Heart left ventricle (tissue), 16 donors: ENCODE results near the gene PNLIPRP3. TPM values are rescaled to one million over a fixed set of nuclear protein-coding genes. Genes with fewer than 3 reads are reported as not detected.

Experiments
- ATAC-seq, 4 donors: fragments of 200-7000 bp; cut with Tn5 transposase; one replicate each; pipeline ENCODE4 v1.9.1; 2020 to 2022; ENCODE audit warnings: moderate library complexity in 4 of 4, mild to moderate bottlenecking in 3 of 4, moderate number of reproducible peaks in 1 of 4
- DNase-seq, 5 donors: peaks; one replicate each; pipeline ENCODE4 v3.0.0-alpha.2; 2020
- H3K27ac ChIP-seq, 12 donors: fragments of 200-600 bp; sonication (generic) in 4 of 12; one replicate each; pipeline versions ENCODE4 v1.5.0 to v1.8.0; 2016 to 2022; ENCODE audit warnings: mild to moderate bottlenecking in 2 of 12
- H3K27me3 ChIP-seq, 9 donors: fragments of 200-600 bp; sonication (generic) in 2 of 9; one replicate each; pipeline versions ENCODE4 v1.5.1 to v1.8.0; 2016 to 2022; ENCODE audit warnings: mild to moderate bottlenecking in 3 of 9
- H3K36me3 ChIP-seq, 9 donors: fragments of 200-600 bp; sonication (generic) in 2 of 9; one replicate each; pipeline versions ENCODE4 v1.5.0 to v1.8.0; 2018 to 2022; ENCODE audit warnings: mild to moderate bottlenecking in 2 of 9
- H3K4me1 ChIP-seq, 12 donors: fragments of 200-600 bp; sonication (generic) in 4 of 12; one replicate each; pipeline versions ENCODE4 v1.5.0 to v1.8.0; 2016 to 2022; ENCODE audit warnings: mild to moderate bottlenecking in 3 of 12
- H3K4me3 ChIP-seq, 12 donors: fragments of 200-600 bp; sonication (generic) in 4 of 12; one replicate each; pipeline versions ENCODE4 v1.5.0 to v1.8.0; 2017 to 2022; ENCODE audit warnings: mild to moderate bottlenecking in 9 of 12, moderate library complexity in 4 of 12
- H3K9me3 ChIP-seq, 12 donors: fragments of 200-600 bp; sonication (generic) in 4 of 12; one replicate each; pipeline versions ENCODE4 v1.5.0 to v1.8.0; 2016 to 2022; ENCODE audit warnings: mild to moderate bottlenecking in 1 of 12
- POLR2A ChIP-seq, 2 donors: fragments of 450-650 bp; IDR thresholded peaks; one replicate each; pipeline ENCODE4 v1.6.1; 2017; ENCODE audit warnings: antibody characterized with exemption in 2 of 2, mild to moderate bottlenecking in 2 of 2, moderate library complexity in 2 of 2
- WGBS, 4 donors: extraction: QIAGEN DNeasy Blood & Tissue Kit in 2 of 4; methylation state at CpG; one replicate each; pipeline versions ENCODE4 v1.1.5 to v1.1.7; 2013 to 2018; 5-methylcytosine and 5-hydroxymethylcytosine counted together
- intact Hi-C, 10 donors: fragments of 100-400 bp; cut with DNase I; formaldehyde crosslinking; loops; one replicate each; pipeline versions ENCODE4 v1.11.1 to v1.14.2; 2022
- polyA plus RNA-seq, 2 donors: library from polyadenylated mRNA; stranded (reverse); fragments of 200-250 nt; gene quantifications; one replicate each; pipeline ENCODE4 v1.2.3, GENCODE V29; 2013
- total RNA-seq, 9 donors: library from RNA; depleted of rRNA in 2 of 9; stranded (reverse); fragments of >200 nt in 2 of 9; fragmentation: NEBNext Ultra II Directional in 3 of 9; extraction: Animal tissue kit (Norgen Biotek cat#: 25700) in 3 of 9; gene quantifications; one replicate each; pipeline versions ENCODE4 v1.1.0 to v1.2.4, GENCODE V29; 2016 to 2023
- TF ChIP-seq, protein P1 (sequence below), 12 donors: fragments of 200-600 bp; sonication (generic) in 4 of 12; IDR thresholded peaks; one replicate each; pipeline versions ENCODE4 v1.5.0 to v1.8.0; 2018 to 2022; ENCODE audit warnings: antibody characterized with exemption in 12 of 12, mild to moderate bottlenecking in 5 of 12
- donor health status: ischemic (EF 13 %, LVEDD 7.1; RV severe dilation, severe dysfunction).
- donor health status: healthy with polysubstance abuse.
- donor health status: DM: no; HTN: yes; CAD: no.
- donor health status: DM: no; HTN: no; CAD: no.
- donor health status: ischemic (EF 25% LVEDD 6.9; RV normal size, moderate dysfunction).
- donor health status: ischemic (EF 25% LVEDD 5.7; RV mildly dilated, moderate dysfunction).
- donor health status: healthy.
- donor health status: DM: yes; HTN: yes; CAD: no.
- donor health status: ischemic (EF 35%, LVEDD 5.7; RV mildly dilated, moderate dysfunction).
- donor health status: nonischemic (EF 11% LVEDD 7.7; RV severe dilation, severe dysfunction).
- donor health status: DM: yes; HTN: yes; CAD: no.
- donor health status: PGD.
- donor health status: ischemic (EF 29% LVEDD 5.4; RV normal size, mild dysfunction).
- donor health status: nonischemic (EF 23%, LVEDD 6.1; RV moderate dilation, normal function).

Gene PNLIPRP3
- total and polyA plus RNA-seq, 11 donors: not detected

DNA sequence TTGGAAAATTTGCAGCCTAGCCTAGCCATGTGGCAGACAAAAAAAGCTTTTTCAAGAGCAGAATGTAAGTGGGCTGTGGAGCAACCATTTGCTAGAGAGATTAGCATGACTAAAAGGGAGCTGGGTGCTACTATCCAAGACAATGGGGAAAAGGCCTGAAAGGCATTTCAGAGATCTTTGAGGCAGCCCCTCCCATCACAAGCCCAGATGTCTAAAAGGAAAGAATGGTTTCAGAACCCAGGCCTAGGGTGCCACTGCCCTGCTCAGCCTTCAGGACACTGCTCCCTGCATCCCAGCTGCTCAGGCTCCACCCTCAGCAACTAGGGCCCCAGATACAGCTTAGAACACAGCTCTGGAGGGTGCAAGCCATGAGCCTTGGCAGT is 24.7 kb downstream of the PNLIPRP3 start:
- Histone ChIP-seq H3K27ac (no peak overlapping the region), H3K4me1 (no peaks in the 10 kb centered on the region), H3K27me3 (no peaks in the 10 kb centered on the region), H3K4me3 (no peak overlapping the region), H3K36me3 (no peaks in the 10 kb centered on the region), H3K9me3 (peaks cover 0 to 10% (median 0%) of the 10 kb centered on the region in 12 donors)
- DNase-seq: no peak
- intact Hi-C loops: no loop called here
- no peak for ATAC-seq
- TF ChIP-seq, protein P1, sequence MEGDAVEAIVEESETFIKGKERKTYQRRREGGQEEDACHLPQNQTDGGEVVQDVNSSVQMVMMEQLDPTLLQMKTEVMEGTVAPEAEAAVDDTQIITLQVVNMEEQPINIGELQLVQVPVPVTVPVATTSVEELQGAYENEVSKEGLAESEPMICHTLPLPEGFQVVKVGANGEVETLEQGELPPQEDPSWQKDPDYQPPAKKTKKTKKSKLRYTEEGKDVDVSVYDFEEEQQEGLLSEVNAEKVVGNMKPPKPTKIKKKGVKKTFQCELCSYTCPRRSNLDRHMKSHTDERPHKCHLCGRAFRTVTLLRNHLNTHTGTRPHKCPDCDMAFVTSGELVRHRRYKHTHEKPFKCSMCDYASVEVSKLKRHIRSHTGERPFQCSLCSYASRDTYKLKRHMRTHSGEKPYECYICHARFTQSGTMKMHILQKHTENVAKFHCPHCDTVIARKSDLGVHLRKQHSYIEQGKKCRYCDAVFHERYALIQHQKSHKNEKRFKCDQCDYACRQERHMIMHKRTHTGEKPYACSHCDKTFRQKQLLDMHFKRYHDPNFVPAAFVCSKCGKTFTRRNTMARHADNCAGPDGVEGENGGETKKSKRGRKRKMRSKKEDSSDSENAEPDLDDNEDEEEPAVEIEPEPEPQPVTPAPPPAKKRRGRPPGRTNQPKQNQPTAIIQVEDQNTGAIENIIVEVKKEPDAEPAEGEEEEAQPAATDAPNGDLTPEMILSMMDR (IDR thresholded peaks at IDR 0.05): no peak
- no peak for TF ChIP-seq POLR2A (IDR thresholded peaks at IDR 0.05)

DNA sequence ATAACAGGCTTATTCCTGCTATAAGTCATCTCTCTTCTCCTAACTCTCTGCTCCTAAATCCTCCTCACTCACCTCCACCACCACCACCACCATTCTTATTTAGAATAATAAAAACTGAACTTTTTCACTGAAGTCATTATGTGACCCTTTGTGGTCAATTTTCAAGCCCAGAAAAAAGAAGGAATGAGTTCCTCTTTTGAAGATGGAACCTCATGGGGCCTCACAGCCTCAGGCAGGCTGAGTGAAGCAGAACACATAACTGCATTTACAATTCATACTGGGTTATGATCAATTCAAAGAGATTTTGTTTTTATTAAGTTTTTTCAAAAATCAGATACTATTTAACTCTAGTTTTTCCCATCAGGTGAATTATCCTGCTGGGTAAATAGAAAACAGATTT is 29.8 kb downstream of the PNLIPRP3 start:
- intact Hi-C loops: no loop called here
- H3K4me3 ChIP-seq: no peak overlapping the region

DNA sequence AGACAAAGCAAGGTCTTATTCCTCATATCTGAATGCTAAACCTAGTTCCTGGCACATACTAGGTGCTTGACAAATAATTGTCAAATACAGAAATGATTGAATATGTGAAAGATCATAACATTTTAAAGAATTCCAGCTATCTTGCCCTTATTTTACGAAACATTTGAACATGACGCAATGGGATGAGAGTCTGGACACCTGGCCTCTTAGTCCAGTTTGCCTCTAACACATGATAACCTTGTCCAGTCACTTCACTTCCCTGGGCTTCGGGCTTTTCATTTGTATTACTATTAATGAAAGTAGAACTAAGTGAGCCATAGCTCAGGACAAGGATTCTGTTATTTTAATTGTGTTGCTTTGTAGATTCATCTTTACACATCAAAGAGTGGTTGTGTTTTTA is 32.6 kb downstream of the PNLIPRP3 start:
- peaks cover 0 to 5% (median 0%) of the 10 kb centered on the region in 9 donors for H3K27me3 ChIP-seq
- H3K27ac ChIP-seq: no peak overlapping the region
- H3K4me3 ChIP-seq: no peak overlapping the region
- TF ChIP-seq, protein P1 (IDR thresholded peaks at IDR 0.05): no peak
- no peak for TF ChIP-seq POLR2A (IDR thresholded peaks at IDR 0.05)
- no peaks in the 10 kb centered on the region for H3K9me3 ChIP-seq
- H3K4me1 ChIP-seq: no peaks in the 10 kb centered on the region
- DNase-seq (no peak), ATAC-seq (no peak)
- 77 to 85% (median 82%) methylated on average over 3 of the region's 3 CpGs for WGBS, 4 donors
- no peaks in the 10 kb centered on the region for H3K36me3 ChIP-seq
- intact Hi-C loops: no loop called here

More for the DNA sequence above, 29.8 kb downstream of the PNLIPRP3 start:
- no peak for ATAC-seq
- Histone ChIP-seq H3K27me3 (peaks cover 0 to 5% (median 0%) of the 10 kb centered on the region in 9 donors), H3K4me1 (no peaks in the 10 kb centered on the region), H3K36me3 (no peaks in the 10 kb centered on the region), H3K27ac (no peak overlapping the region), H3K9me3 (peaks cover 0 to 3% (median 0%) of the 10 kb centered on the region in 12 donors)
- DNase-seq: no peak
- TF ChIP-seq, protein P1 (IDR thresholded peaks at IDR 0.05): no peak
- no peak for TF ChIP-seq POLR2A (IDR thresholded peaks at IDR 0.05)

DNA sequence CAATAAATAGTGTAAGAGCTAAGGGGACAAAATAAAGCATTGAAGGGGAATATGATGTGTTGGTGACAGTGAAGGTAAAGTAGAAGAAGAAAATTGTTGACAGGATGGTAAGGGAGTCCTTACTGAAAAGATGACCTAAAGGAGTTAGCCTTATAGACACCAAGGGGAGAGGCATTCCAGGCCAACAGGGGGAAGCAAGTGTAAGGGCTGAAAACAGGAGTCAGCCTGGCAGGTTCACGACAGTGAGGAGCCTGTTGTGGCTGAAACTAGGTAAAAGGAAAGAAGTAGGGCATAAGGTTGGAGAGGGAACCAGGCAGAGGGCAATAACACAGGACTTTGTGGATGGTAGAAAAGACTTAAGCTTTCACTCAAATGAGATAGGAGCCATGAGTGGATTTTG is 34.0 kb downstream of the PNLIPRP3 start:
- Histone ChIP-seq H3K27ac (no peak overlapping the region), H3K36me3 (no peaks in the 10 kb centered on the region), H3K27me3 (peaks cover 0 to 5% (median 0%) of the 10 kb centered on the region in 9 donors), H3K9me3 (no peaks in the 10 kb centered on the region), H3K4me3 (no peak overlapping the region), H3K4me1 (no peaks in the 10 kb centered on the region)
- 29 to 42% (median 36%) methylated on average over 1 of the region's 1 CpG for WGBS, 4 donors
- intact Hi-C loops: no loop called here
- ATAC-seq: no peak
- no peak for DNase-seq
- TF ChIP-seq, protein P1 (IDR thresholded peaks at IDR 0.05): no peak
- no peak for TF ChIP-seq POLR2A (IDR thresholded peaks at IDR 0.05)
